Measurements from ENCODE around the gene ZNF408.

Gene ZNF408

DNA sequence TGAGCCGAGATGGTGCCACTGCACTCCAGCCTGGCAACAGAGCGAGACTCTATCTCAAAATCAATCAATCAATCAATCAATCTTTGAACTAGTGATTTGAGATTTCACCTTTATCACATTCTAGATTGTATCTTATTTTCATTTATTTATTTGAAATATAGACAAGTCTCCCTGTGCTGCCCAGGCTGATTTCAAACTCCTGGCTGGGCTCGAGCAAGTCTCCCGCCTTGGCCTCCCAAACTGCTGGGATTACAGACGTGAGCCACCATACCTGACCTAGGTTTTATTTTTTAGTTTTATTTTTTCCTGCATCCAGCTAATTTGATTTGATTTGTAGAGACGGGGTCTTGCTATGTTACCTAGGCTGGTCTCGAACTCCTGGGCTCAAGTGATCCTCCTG lies 35.3 kb downstream of the ZNF408 start:
- Histone ChIP-seq H3K36me3 (ENCODE audit: control insufficient read depth, insufficient read depth, low read length) (peaks cover under 1% of the 10 kb centered on the region), H3K27me3 (replicated peaks; ENCODE audit: control insufficient read depth, insufficient read depth, low read length) (no peaks in the 10 kb centered on the region), H3K4me3 (replicated peaks; ENCODE audit: low read depth, low read length) (no peak overlapping the region)
- DNase-seq (ENCODE audit: extremely low read depth, insufficient read length) = no peak
- TF ChIP-seq, protein P1, sequence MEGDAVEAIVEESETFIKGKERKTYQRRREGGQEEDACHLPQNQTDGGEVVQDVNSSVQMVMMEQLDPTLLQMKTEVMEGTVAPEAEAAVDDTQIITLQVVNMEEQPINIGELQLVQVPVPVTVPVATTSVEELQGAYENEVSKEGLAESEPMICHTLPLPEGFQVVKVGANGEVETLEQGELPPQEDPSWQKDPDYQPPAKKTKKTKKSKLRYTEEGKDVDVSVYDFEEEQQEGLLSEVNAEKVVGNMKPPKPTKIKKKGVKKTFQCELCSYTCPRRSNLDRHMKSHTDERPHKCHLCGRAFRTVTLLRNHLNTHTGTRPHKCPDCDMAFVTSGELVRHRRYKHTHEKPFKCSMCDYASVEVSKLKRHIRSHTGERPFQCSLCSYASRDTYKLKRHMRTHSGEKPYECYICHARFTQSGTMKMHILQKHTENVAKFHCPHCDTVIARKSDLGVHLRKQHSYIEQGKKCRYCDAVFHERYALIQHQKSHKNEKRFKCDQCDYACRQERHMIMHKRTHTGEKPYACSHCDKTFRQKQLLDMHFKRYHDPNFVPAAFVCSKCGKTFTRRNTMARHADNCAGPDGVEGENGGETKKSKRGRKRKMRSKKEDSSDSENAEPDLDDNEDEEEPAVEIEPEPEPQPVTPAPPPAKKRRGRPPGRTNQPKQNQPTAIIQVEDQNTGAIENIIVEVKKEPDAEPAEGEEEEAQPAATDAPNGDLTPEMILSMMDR (IDR thresholded peaks at IDR 0.05; ENCODE audit: insufficient read depth, low read length, poor library complexity, severe bottlenecking) = no peak

DNA sequence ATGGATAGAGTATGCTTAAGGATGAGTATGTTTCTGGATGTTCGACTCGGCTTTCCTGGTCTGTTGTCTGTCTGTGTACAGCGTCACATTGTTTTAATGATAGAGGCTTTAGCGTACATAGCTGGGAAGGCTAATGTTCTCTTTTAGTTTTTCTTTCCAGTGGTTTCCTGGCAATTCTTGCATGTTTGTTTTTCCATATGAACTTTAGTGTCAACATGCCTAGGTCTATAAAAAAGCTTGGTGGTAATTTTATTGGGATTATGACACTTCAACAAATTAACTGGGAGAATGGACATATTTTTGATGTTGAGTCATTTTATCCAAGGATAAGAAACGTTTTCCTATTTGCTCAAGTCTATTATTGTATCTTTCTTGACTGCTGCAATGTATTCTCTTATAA lies 35.8 kb downstream of the ZNF408 start:
- no peak for DNase-seq (ENCODE audit: extremely low read depth, insufficient read length)
- TF ChIP-seq, protein P1 (IDR thresholded peaks at IDR 0.05; ENCODE audit: insufficient read depth, low read length, poor library complexity, severe bottlenecking) = no peak

DNA sequence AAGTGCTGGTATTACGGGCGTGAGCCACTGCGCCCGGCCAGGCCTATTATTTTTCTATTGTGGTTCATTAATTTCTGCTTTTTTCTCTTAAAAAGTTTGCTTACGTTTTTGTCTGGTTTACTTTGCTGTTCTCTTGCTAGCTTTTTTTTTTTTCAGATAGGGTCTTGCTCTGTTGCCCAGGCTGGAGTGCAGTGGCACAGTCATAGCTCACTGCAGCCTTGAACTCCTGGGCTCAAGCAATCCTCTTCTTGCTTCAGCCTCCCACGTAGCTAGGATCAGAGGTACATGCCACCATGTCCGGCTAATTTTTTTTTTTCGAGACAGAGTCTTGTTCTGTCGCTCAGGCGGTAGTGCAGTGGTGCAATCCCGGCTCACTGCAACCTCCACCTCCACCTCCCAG lies 36.9 kb downstream of the ZNF408 start:
- Histone ChIP-seq H3K4me3 (replicated peaks; ENCODE audit: low read depth, low read length) (no peak overlapping the region), H3K36me3 (ENCODE audit: control insufficient read depth, insufficient read depth, low read length) (peaks cover 9% of the 10 kb centered on the region), H3K27me3 (replicated peaks; ENCODE audit: control insufficient read depth, insufficient read depth, low read length) (no peaks in the 10 kb centered on the region)
- TF ChIP-seq, protein P1 (IDR thresholded peaks at IDR 0.05; ENCODE audit: insufficient read depth, low read length, poor library complexity, severe bottlenecking) = no peak
- no peak for DNase-seq (ENCODE audit: extremely low read depth, insufficient read length)

More for the DNA sequence above, 35.8 kb downstream of the ZNF408 start:
- H3K36me3 ChIP-seq (ENCODE audit: control insufficient read depth, insufficient read depth, low read length) = peaks cover 3% of the 10 kb centered on the region
- no peaks in the 10 kb centered on the region for H3K27me3 ChIP-seq (replicated peaks; ENCODE audit: control insufficient read depth, insufficient read depth, low read length)
- H3K4me3 ChIP-seq (replicated peaks; ENCODE audit: low read depth, low read length) = no peak overlapping the region

DNA sequence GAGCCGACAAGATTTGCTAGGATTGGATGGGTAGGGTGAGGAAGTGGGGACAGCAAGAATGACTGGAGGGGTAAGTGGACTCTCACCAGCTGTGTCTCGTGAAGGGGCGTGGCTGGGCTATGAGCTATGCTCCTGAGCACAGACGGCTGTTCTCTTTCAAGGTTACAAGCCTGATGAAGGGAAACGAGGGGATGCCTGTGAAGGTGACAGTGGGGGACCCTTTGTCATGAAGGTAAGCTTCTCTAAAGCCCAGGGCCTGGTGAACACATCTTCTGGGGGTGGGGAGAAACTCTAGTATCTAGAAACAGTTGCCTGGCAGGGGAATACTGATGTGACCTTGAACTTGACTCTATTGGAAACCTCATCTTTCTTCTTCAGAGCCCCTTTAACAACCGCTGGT lies 38.1 kb downstream of the ZNF408 start:
- TF ChIP-seq, protein P1 (IDR thresholded peaks at IDR 0.05; ENCODE audit: insufficient read depth, low read length, poor library complexity, severe bottlenecking) = no peak
- peaks cover 12% of the 10 kb centered on the region for H3K36me3 ChIP-seq (ENCODE audit: control insufficient read depth, insufficient read depth, low read length)
- H3K27me3 ChIP-seq (replicated peaks; ENCODE audit: control insufficient read depth, insufficient read depth, low read length) = no peaks in the 10 kb centered on the region
- H3K4me3 ChIP-seq (replicated peaks; ENCODE audit: low read depth, low read length) = no peak overlapping the region
- DNase-seq (ENCODE audit: extremely low read depth, insufficient read length) = no peak

DNA sequence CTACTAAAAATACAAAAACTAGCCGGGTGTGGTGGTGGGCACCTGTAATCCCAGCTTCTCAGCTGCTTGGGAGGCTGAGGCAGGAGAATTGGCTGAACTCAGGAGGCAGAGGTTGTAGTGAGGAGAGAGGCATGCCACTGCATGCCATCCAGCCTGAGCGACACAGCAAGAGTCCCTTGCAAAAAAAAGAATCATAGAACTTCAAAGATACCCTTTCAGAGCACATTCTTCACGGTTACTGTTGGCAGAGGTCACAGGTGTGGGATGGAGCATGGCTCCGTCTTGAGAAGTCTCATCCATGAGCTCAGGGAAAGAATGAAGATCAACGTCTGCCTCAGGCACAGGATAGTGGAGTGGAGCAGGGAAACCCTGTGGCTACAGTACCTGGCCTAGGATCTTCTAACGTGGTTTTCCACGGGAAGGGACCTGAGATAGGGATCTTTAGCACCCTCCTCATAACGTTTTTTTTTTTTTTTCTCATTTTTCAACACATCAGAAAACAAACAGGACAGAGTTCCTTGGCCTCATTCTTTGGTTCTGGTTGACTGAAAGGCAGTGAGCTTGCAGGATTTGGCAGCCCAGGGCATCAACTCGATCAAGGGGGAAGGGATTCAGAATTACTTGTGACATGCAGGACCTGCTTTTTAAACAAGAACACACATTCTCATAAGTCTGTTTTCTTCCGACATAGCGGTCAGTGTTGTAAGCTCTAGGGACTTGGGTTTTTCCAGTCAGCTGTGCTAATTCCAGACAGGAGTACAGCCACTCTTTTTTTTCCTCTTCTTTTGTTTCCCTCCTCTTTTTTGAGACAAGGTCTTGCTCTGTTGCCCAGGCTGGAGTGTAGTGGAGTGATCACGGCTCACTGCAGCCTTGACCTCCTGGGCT lies 41.0 kb downstream of the ZNF408 start:
- DNase-seq (ENCODE audit: extremely low read depth, insufficient read length) = no peak
- H3K27me3 ChIP-seq (replicated peaks; ENCODE audit: control insufficient read depth, insufficient read depth, low read length) = no peaks in the 10 kb centered on the region
- TF ChIP-seq, protein P1 (IDR thresholded peaks at IDR 0.05; ENCODE audit: insufficient read depth, low read length, poor library complexity, severe bottlenecking) = no peak
- no peak overlapping the region for H3K4me3 ChIP-seq (replicated peaks; ENCODE audit: low read depth, low read length)
- H3K36me3 ChIP-seq (ENCODE audit: control insufficient read depth, insufficient read depth, low read length) = peaks cover 21% of the 10 kb centered on the region

All from GM06990 (cell line).